MM.1S (cell line): Measurements from ENCODE around the gene ZFP62.
"Not testable (repeated sequence)": the region's sequence is repeated elsewhere in the genome, so short reads cannot be mapped to it uniquely, and the experiment has no call there.

Experiments used
- DNase-seq: peaks from one replicate; pipeline ENCODE4 v3.0.0-alpha.2; 2015
- H2AFZ ChIP-seq: fragments of 300-600 bp; sonication (generic); 2 replicates; pipeline ENCODE4 v1.6.0; 2016; ENCODE audit warnings: antibody characterized with exemption, low read length
- H3F3A ChIP-seq: fragments of 300-600 bp; sonication (generic); 2 replicates; pipeline ENCODE4 v1.6.1; 2016; ENCODE audit warnings: mild to moderate bottlenecking, antibody characterized with exemption, low read length, moderate library complexity, mixed read lengths; ENCODE audit not compliant: insufficient read depth
- H3K27ac ChIP-seq: fragments of 300-600 bp; sonication (generic); 2 replicates; pipeline ENCODE4 v1.5.1; 2016; ENCODE audit warnings: mild to moderate bottlenecking, low read length
- H3K27me3 ChIP-seq: fragments of 300-600 bp; sonication (generic); replicated peaks from 2 replicates; pipeline ENCODE4 v1.6.0; 2016; ENCODE audit warnings: low read length; ENCODE audit not compliant: insufficient read depth
- H3K36me3 ChIP-seq: fragments of 300-600 bp; sonication (generic); replicated peaks from 2 replicates; pipeline ENCODE4 v1.6.1; 2016; ENCODE audit warnings: mild to moderate bottlenecking, low read length, mixed read lengths; ENCODE audit not compliant: insufficient read depth
- H3K4me1 ChIP-seq: fragments of 300-600 bp; sonication (generic); 2 replicates; pipeline ENCODE4 v1.6.1; 2016; ENCODE audit warnings: low read length, mixed read lengths
- H3K4me2 ChIP-seq: fragments of 300-600 bp; sonication (generic); 2 replicates; pipeline ENCODE4 v1.6.0; 2016; ENCODE audit warnings: low read depth, low read length
- H3K4me3 ChIP-seq: fragments of 300-600 bp; sonication (generic); 2 replicates; pipeline ENCODE4 v1.5.1; 2016; ENCODE audit warnings: low read length, mixed read lengths
- H3K79me2 ChIP-seq: fragments of 300-600 bp; sonication (generic); 2 replicates; pipeline ENCODE4 v1.6.1; 2016; ENCODE audit warnings: mixed run types, low read length, mixed read lengths
- H3K9ac ChIP-seq: fragments of 300-600 bp; sonication (generic); 2 replicates; pipeline ENCODE4 v1.6.1; 2016; ENCODE audit warnings: low read length, mixed read lengths
- H3K9me2 ChIP-seq: fragments of 300-600 bp; sonication (generic); replicated peaks from 2 replicates; pipeline ENCODE4 v1.6.1; 2016; ENCODE audit warnings: mild to moderate bottlenecking, low read length, mixed read lengths; ENCODE audit not compliant: insufficient read depth
- H3K9me3 ChIP-seq: fragments of 300-600 bp; sonication (generic); replicated peaks from 2 replicates; pipeline ENCODE4 v1.6.1; 2016; ENCODE audit warnings: mild to moderate bottlenecking, low read length, mixed read lengths; ENCODE audit not compliant: insufficient read depth
- H4K20me1 ChIP-seq: fragments of 300-600 bp; sonication (generic); 2 replicates; pipeline ENCODE4 v1.6.1; 2016; ENCODE audit warnings: mild to moderate bottlenecking, low read length, moderate library complexity, mixed read lengths; ENCODE audit not compliant: insufficient read depth
- CTCF ChIP-seq: fragments of 300-600 bp; sonication (generic); IDR thresholded peaks from 2 replicates; pipeline ENCODE4 v1.5.1; 2016; ENCODE audit warnings: antibody characterized with exemption, low read length, mixed read lengths
- EZH2 ChIP-seq: fragments of 300-600 bp; sonication (generic); optimal IDR thresholded peaks from 2 replicates; pipeline ENCODE3; 2017; ENCODE audit warnings: low read depth, mild to moderate bottlenecking, antibody characterized with exemption, low read length, mixed read lengths
- EZH2phosphoT487 ChIP-seq: fragments of 300-600 bp; sonication (generic); IDR thresholded peaks from 2 replicates; pipeline ENCODE4 v1.6.1; 2018; ENCODE audit warnings: antibody characterized with exemption, low read length

The ZFP62 gene

GRCh38 chr5:180889381-180889780 is 28.3 kb upstream of the ZFP62 start:
- no peaks in the 10 kb centered on the region for H3K9me3 ChIP-seq

GRCh38 chr5:180885845-180886529 is 24.9 kb upstream of the ZFP62 start:
- H3K27ac ChIP-seq, H3K79me2 ChIP-seq, H3K9me3 ChIP-seq, H3K9ac ChIP-seq, H3K4me2 ChIP-seq, H4K20me1 ChIP-seq, DNase-seq, H3K9me2 ChIP-seq, H3F3A ChIP-seq, H2AFZ ChIP-seq, H3K4me3 ChIP-seq, H3K27me3 ChIP-seq, H3K36me3 ChIP-seq, H3K4me1 ChIP-seq: not testable (repeated sequence)

More at GRCh38 chr5:180889381-180889780, 28.3 kb upstream of the ZFP62 start:
- H3K9ac ChIP-seq = no peak overlapping the region
- no peaks in the 10 kb centered on the region for H3K36me3 ChIP-seq
- H3K4me1 ChIP-seq = no peaks in the 10 kb centered on the region
- H2AFZ ChIP-seq = no peak overlapping the region
- H3K9me2 ChIP-seq = no peaks in the 10 kb centered on the region
- no peak for TF ChIP-seq EZH2phosphoT487
- no peak for TF ChIP-seq CTCF
- no peak for TF ChIP-seq EZH2
- H3K4me2 ChIP-seq = no peak overlapping the region
- no peaks in the 10 kb centered on the region for H3F3A ChIP-seq
- H3K79me2 ChIP-seq = no peaks in the 10 kb centered on the region
- no peak overlapping the region for H3K27ac ChIP-seq
- no peak for DNase-seq
- H3K4me3 ChIP-seq = no peak overlapping the region
- no peaks in the 10 kb centered on the region for H3K27me3 ChIP-seq
- H4K20me1 ChIP-seq = no peaks in the 10 kb centered on the region

- Histone ChIP-seq H3K27me3 (no peaks in the 10 kb centered on the region), H3K79me2 (no peaks in the 10 kb centered on the region), H2AFZ (no peak overlapping the region), H4K20me1 (no peaks in the 10 kb centered on the region), H3K9ac (no peak overlapping the region), H3K9me3 (no peaks in the 10 kb centered on the region), H3K9me2 (no peaks in the 10 kb centered on the region), H3K4me1 (no peaks in the 10 kb centered on the region), H3K27ac (no peak overlapping the region), H3K4me2 (no peak overlapping the region), H3F3A (no peaks in the 10 kb centered on the region), H3K4me3 (no peak overlapping the region), H3K36me3 (no peaks in the 10 kb centered on the region)
- TF ChIP-seq EZH2 (no peak), CTCF (no peak), EZH2phosphoT487 (no peak)
- DNase-seq = no peak
These were observed 14.9 kb upstream of the ZFP62 start for GRCh38 chr5:180875860-180876426.

GRCh38 chr5:180874804-180875582 is 13.9 kb upstream of the ZFP62 start:
- Histone ChIP-seq H3K36me3 (no peaks in the 10 kb centered on the region), H4K20me1 (no peaks in the 10 kb centered on the region), H3F3A (no peaks in the 10 kb centered on the region), H3K4me1 (no peaks in the 10 kb centered on the region), H3K79me2 (no peaks in the 10 kb centered on the region), H3K4me3 (no peak overlapping the region), H3K27me3 (no peaks in the 10 kb centered on the region), H3K27ac (no peak overlapping the region), H3K9me3 (no peaks in the 10 kb centered on the region), H3K9me2 (no peaks in the 10 kb centered on the region), H2AFZ (no peak overlapping the region), H3K9ac (no peak overlapping the region), H3K4me2 (no peak overlapping the region)
- TF ChIP-seq CTCF = no peak
- TF ChIP-seq EZH2phosphoT487 = no peak
- TF ChIP-seq EZH2 = no peak
- DNase-seq = no peak
